CD4-positive, alpha-beta T cell (primary cell): Measurements from ENCODE around the gene PSMA5. TPM values are rescaled to one million over a fixed set of nuclear protein-coding genes. Genes with fewer than 3 reads are reported as not detected.

Experiments used
- ATAC-seq: fragments of 200-7000 bp; cut with Tn5 transposase; one replicate; pipeline ENCODE4 v1.10.0; 2022; ENCODE audit warnings: mild to moderate bottlenecking; ENCODE audit not compliant: poor library complexity
- CTCF ChIA-PET: fragments of 350-600 bp; sonication (Branson Sonifier 250); formaldehyde crosslinking; loops from one replicate; lab custom pipeline; 2021; ENCODE audit warnings: antibody characterized with exemption, inconsistent platforms; lab: Charles Lee
- POLR2A ChIA-PET: fragments of 350-600 bp; sonication (Branson Sonifier 250); formaldehyde crosslinking; loops from one replicate; lab custom pipeline; 2021; ENCODE audit warnings: antibody characterized with exemption, inconsistent platforms; lab: Charles Lee
- DNase-seq, 14 experiments: peaks; one replicate each; pipeline ENCODE4 v3.0.0-alpha.2; 2013 to 2020; ENCODE audit warnings: mixed read lengths in 2 of 14
- H3K27ac ChIP-seq, 2 donors: one replicate each; pipeline versions ENCODE4 v1.5.1 to v1.7.0; 2013; ENCODE audit warnings: low read length in 2 of 2, low read depth in 1 of 2, mild to moderate bottlenecking in 1 of 2
- H3K27me3 ChIP-seq, 2 experiments: 1 replicate in 1 of 2; 2 replicates in 1 of 2; pipeline versions ENCODE4 v1.6.1 to v1.7.0; 2013; ENCODE audit warnings: low read length in 2 of 2, control low read depth in 1 of 2, mild to moderate bottlenecking in 1 of 2, moderate library complexity in 1 of 2; ENCODE audit not compliant: insufficient read depth in 2 of 2, control insufficient read depth in 1 of 2
- H3K36me3 ChIP-seq: one replicate; pipeline ENCODE4 v1.6.1; 2013; ENCODE audit warnings: low read length, control low read depth; ENCODE audit not compliant: insufficient read depth
- H3K4me1 ChIP-seq: one replicate; pipeline ENCODE4 v1.6.1; 2013; ENCODE audit warnings: low read length, control low read depth; ENCODE audit not compliant: insufficient read depth
- H3K4me3 ChIP-seq: one replicate; pipeline ENCODE4 v1.5.1; 2013; ENCODE audit warnings: mild to moderate bottlenecking, low read length, moderate library complexity
- H3K9me3 ChIP-seq, 2 experiments: 1 replicate in 1 of 2; 2 replicates in 1 of 2; pipeline versions ENCODE4 v1.6.1 to v1.7.0; 2013; ENCODE audit warnings: low read length in 2 of 2, mild to moderate bottlenecking in 2 of 2, control low read depth in 1 of 2, moderate library complexity in 1 of 2; ENCODE audit not compliant: control insufficient read depth in 1 of 2, insufficient read depth in 1 of 2
- H3K27ac Mint-ChIP-seq: one replicate; pipeline ENCODE4 v1.8.0; 2020; ENCODE audit warnings: mixed read lengths
- H3K27me3 Mint-ChIP-seq: one replicate; pipeline ENCODE4 v1.8.0; 2021; ENCODE audit warnings: mixed read lengths
- H3K36me3 Mint-ChIP-seq: one replicate; pipeline ENCODE4 v1.8.0; 2021; ENCODE audit warnings: low read depth, mixed read lengths
- H3K4me1 Mint-ChIP-seq: one replicate; pipeline ENCODE4 v1.8.0; 2021; ENCODE audit warnings: low read depth, mixed read lengths
- H3K4me3 Mint-ChIP-seq: one replicate; pipeline ENCODE4 v1.8.0; 2020; ENCODE audit warnings: mild to moderate bottlenecking, mixed read lengths
- H3K9me3 Mint-ChIP-seq: one replicate; pipeline ENCODE4 v1.8.0; 2020; ENCODE audit warnings: mixed read lengths
- intact Hi-C, 2 experiments: fragments of 100-400 bp; cut with DNase I in 1 of 2; cut with micrococcal nuclease in 1 of 2; formaldehyde crosslinking; loops; one replicate each; pipeline versions ENCODE4 v1.15.1 to v1.9.0; 2023 to 2025; cut with DNase I, micrococcal nuclease
- total RNA-seq, 174 experiments: library from RNA in 2 of 174; stranded (reverse) in 2 of 174; gene quantifications; one replicate each; pipeline ENCODE4 v1.2.3 and lab custom pipeline; 2021 to 2026
- TF ChIP-seq, protein P1 (sequence below): fragments of 200-600 bp; IDR thresholded peaks from one replicate; pipeline ENCODE4 v1.8.0; 2022; ENCODE audit warnings: antibody characterized with exemption, mild to moderate bottlenecking

Gene PSMA5
- total RNA-seq, 2 experiments from 2014 or later, result 29.8 to 33.8 TPM

DNA sequence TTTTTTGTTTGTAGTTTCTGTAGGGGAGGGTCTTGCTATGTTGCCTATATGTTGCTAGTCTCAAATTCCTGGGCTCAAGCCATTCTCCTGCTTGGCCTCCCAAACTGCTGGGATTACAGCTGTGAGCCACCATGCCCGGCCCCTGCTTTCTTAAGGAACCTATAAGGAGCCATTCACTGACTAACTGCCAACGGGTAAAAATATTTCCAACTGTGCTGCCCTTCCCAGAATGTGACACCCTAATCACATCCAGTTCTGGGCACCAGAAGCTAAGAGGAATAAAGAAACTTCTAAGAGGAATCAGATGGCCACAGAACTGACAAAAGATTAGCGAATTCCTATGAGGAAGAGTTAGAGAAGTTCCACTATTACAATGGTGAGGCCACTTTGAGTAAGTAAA lies 46.5 kb upstream of the PSMA5 start:
- Histone ChIP-seq H3K27ac (no peak overlapping the region), H3K4me1 (no peaks in the 10 kb centered on the region), H3K36me3 (no peaks in the 10 kb centered on the region), H3K4me3 (no peak overlapping the region), H3K27me3 (peaks cover 40 to 57% of the 10 kb centered on the region in 2 experiments), H3K9me3 (peaks cover 0 to 2% of the 10 kb centered on the region in 2 experiments)
- H3K27ac Mint-ChIP-seq, result no peak overlapping the region
- no peak for DNase-seq
- POLR2A ChIA-PET, result no interaction called here
- TF ChIP-seq, protein P1, sequence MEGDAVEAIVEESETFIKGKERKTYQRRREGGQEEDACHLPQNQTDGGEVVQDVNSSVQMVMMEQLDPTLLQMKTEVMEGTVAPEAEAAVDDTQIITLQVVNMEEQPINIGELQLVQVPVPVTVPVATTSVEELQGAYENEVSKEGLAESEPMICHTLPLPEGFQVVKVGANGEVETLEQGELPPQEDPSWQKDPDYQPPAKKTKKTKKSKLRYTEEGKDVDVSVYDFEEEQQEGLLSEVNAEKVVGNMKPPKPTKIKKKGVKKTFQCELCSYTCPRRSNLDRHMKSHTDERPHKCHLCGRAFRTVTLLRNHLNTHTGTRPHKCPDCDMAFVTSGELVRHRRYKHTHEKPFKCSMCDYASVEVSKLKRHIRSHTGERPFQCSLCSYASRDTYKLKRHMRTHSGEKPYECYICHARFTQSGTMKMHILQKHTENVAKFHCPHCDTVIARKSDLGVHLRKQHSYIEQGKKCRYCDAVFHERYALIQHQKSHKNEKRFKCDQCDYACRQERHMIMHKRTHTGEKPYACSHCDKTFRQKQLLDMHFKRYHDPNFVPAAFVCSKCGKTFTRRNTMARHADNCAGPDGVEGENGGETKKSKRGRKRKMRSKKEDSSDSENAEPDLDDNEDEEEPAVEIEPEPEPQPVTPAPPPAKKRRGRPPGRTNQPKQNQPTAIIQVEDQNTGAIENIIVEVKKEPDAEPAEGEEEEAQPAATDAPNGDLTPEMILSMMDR, result no peak
- no peak overlapping the region for H3K4me3 Mint-ChIP-seq
- CTCF ChIA-PET, result interaction anchor here (0.7 kb wide), 1 partner anchor 923 kb away, joined by 4 read pairs; no protein-coding TSS in a partner anchor
- intact Hi-C loops, result no loop called here
- no peak for ATAC-seq
- peaks cover 4% of the 10 kb centered on the region for H3K4me1 Mint-ChIP-seq
- H3K27me3 Mint-ChIP-seq, result peaks cover 76% of the 10 kb centered on the region
- no peaks in the 10 kb centered on the region for H3K36me3 Mint-ChIP-seq
- no peaks in the 10 kb centered on the region for H3K9me3 Mint-ChIP-seq

DNA sequence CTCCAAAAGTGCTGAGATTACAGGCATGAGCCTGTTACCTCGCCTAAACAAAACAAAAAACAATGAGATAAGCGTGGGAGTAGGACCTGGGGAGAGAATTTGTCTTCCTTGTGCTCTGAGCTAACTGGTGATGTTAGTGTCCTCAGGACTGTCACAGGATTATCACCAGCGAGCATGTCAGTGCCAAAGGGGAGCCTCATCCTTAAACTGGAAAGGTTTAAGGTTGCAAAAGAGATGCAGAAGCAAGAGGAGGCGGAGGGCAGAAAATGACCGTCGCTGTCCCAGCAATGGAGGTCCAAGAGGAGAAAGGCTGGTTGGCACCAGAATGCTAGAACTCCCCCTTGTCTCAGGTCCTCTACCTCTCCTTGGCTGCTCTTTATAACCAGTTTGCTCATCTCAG lies 44.0 kb upstream of the PSMA5 start:
- DNase-seq (no peak), ATAC-seq (no peak)
- peaks cover 0 to 7% of the 10 kb centered on the region in 2 experiments for H3K9me3 ChIP-seq
- Mint-ChIP-seq H3K36me3 (no peaks in the 10 kb centered on the region), H3K27ac (no peak overlapping the region), H3K9me3 (no peaks in the 10 kb centered on the region), H3K27me3 (peaks cover 77% of the 10 kb centered on the region), H3K4me3 (no peak overlapping the region), H3K4me1 (peaks cover 15% of the 10 kb centered on the region)
- POLR2A ChIA-PET, result interaction anchor here (1.8 kb wide), 1 partner anchor 45 kb away, joined by 6 read pairs; no protein-coding TSS in a partner anchor
- H3K4me3 ChIP-seq, result no peak overlapping the region
- CTCF ChIA-PET, result interaction anchor here (0.7 to 1.6 kb wide), 3 partner anchors 11 to 1088 kb away, joined by 3 to 5 read pairs (median 3); partner anchors contain the start of gene CYB561D1
- no peak overlapping the region for H3K27ac ChIP-seq
- H3K36me3 ChIP-seq, result no peaks in the 10 kb centered on the region
- H3K4me1 ChIP-seq, result peaks cover 17% of the 10 kb centered on the region
- intact Hi-C loops, result no loop called here
- TF ChIP-seq, protein P1, result no peak
- H3K27me3 ChIP-seq, result peaks cover 52 to 71% of the 10 kb centered on the region in 2 experiments

DNA sequence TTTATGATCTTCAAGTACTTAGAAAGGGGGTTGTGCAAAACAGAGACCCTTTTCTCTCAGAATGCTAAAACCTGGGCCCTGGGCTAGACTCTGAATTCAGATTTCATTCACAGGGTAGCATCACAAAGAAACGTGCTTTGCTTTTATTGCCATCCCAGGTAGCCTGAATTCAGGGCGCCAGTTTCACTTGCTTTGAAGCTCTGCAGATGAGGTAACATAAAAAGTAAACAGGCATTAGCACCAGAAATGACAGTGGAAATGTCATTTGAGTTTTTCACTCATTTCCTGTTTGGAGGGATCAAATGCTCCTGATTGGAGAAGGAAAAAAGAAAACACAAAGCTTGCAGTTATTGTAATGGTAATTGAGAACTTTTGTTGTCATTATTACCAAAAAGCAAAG lies 42.7 kb upstream of the PSMA5 start:
- ATAC-seq (no peak), DNase-seq (no peak)
- Mint-ChIP-seq H3K36me3 (no peaks in the 10 kb centered on the region), H3K9me3 (no peaks in the 10 kb centered on the region), H3K27me3 (peaks cover 83% of the 10 kb centered on the region), H3K4me3 (no peak overlapping the region), H3K27ac (no peak overlapping the region), H3K4me1 (peaks cover 15% of the 10 kb centered on the region)
- Histone ChIP-seq H3K27ac (no peak overlapping the region), H3K36me3 (no peaks in the 10 kb centered on the region), H3K4me3 (no peak overlapping the region), H3K4me1 (peaks cover 17% of the 10 kb centered on the region), H3K9me3 (peaks cover 0 to 8% of the 10 kb centered on the region in 2 experiments), H3K27me3 (peaks cover 59 to 84% of the 10 kb centered on the region in 2 experiments)
- TF ChIP-seq, protein P1, result no peak
- POLR2A ChIA-PET, result interaction anchor here (0.8 to 1.8 kb wide), 3 partner anchors 15 to 43 kb away, joined by 3 to 6 read pairs (median 3); partner anchors contain the start of gene ATXN7L2
- CTCF ChIA-PET, result interaction anchor here (0.8 kb wide), 1 partner anchor 22 kb away, joined by 3 read pairs; no protein-coding TSS in a partner anchor
- intact Hi-C loops, result no loop called here
